ENCODE data around the gene RNF11. TPM values are rescaled to one million over a fixed set of nuclear protein-coding genes. Genes with fewer than 3 reads are reported as not detected.
"Not testable (repeated sequence)": the region's sequence is repeated elsewhere in the genome, so short reads cannot be mapped to it uniquely, and the experiment has no call there.

Gene RNF11
- total RNA-seq, 2 donors from 2014 or later: 75.1 to 81.5 TPM

- Histone ChIP-seq H3K27me3 (replicated peaks; ENCODE audit: insufficient read depth) (no peaks in the 10 kb centered on the region), H3K4me1 (replicated peaks) (no peaks in the 10 kb centered on the region)
- intact Hi-C loops (cut with DNase I): no loop called here
Observed at GRCh38 chr1:51249445-51249844, 13.4 kb downstream of the RNF11 start.

GRCh38 chr1:51250729-51251128 is 14.7 kb downstream of the RNF11 start:
- H3K4me3 ChIP-seq; H3K9me3 ChIP-seq; H3K36me3 ChIP-seq; H3K4me1 ChIP-seq (replicated peaks); DNase-seq (ENCODE audit: low spot score); intact Hi-C loops (cut with DNase I); H3K27ac ChIP-seq; H3K27me3 ChIP-seq (replicated peaks; ENCODE audit: insufficient read depth): not testable (repeated sequence)
- 97% methylated on average over 14 of the region's 14 CpGs for WGBS

More at GRCh38 chr1:51249445-51249844, 13.4 kb downstream of the RNF11 start:
- DNase-seq (ENCODE audit: low spot score): no peak
- no peak overlapping the region for H3K27ac ChIP-seq
- no peaks in the 10 kb centered on the region for H3K36me3 ChIP-seq
- no peaks in the 10 kb centered on the region for H3K9me3 ChIP-seq
- WGBS: 100% methylated on average over 1 of the region's 1 CpG
- no peak overlapping the region for H3K4me3 ChIP-seq
- TF ChIP-seq POLR2A (IDR thresholded peaks at IDR 0.05) (no peak), POLR2AphosphoS5 (IDR thresholded peaks at IDR 0.05) (no peak), CTCF (IDR thresholded peaks at IDR 0.05) (no peak)

GRCh38 chr1:51251165-51251564 is 15.1 kb downstream of the RNF11 start:
- intact Hi-C loops (cut with DNase I); H3K4me1 ChIP-seq (replicated peaks); H3K9me3 ChIP-seq; H3K27me3 ChIP-seq (replicated peaks; ENCODE audit: insufficient read depth); DNase-seq (ENCODE audit: low spot score); H3K36me3 ChIP-seq; H3K4me3 ChIP-seq; H3K27ac ChIP-seq: not testable (repeated sequence)
- 98% methylated on average over 20 of the region's 20 CpGs for WGBS

- intact Hi-C loops (cut with DNase I): no loop called here
- TF ChIP-seq POLR2AphosphoS5 (IDR thresholded peaks at IDR 0.05) (no peak), POLR2A (IDR thresholded peaks at IDR 0.05) (no peak), CTCF (IDR thresholded peaks at IDR 0.05) (no peak)
- DNase-seq (ENCODE audit: low spot score): no peak
- no peaks in the 10 kb centered on the region for H3K36me3 ChIP-seq
- no peak overlapping the region for H3K27ac ChIP-seq
- no peaks in the 10 kb centered on the region for H3K4me1 ChIP-seq (replicated peaks)
- 92% methylated on average over 6 of the region's 6 CpGs for WGBS
- H3K9me3 ChIP-seq: no peaks in the 10 kb centered on the region
- no peaks in the 10 kb centered on the region for H3K27me3 ChIP-seq (replicated peaks; ENCODE audit: insufficient read depth)
- H3K4me3 ChIP-seq: no peak overlapping the region
Observed at GRCh38 chr1:51252366-51252765, 16.3 kb downstream of the RNF11 start.

GRCh38 chr1:51253691-51254090 is 17.6 kb downstream of the RNF11 start:
- intact Hi-C loops (cut with DNase I): no loop called here
- H3K27me3 ChIP-seq (replicated peaks; ENCODE audit: insufficient read depth): no peaks in the 10 kb centered on the region
- H3K27ac ChIP-seq: no peak overlapping the region
- no peak overlapping the region for H3K4me3 ChIP-seq
- no peak for DNase-seq (ENCODE audit: low spot score)
- no peaks in the 10 kb centered on the region for H3K4me1 ChIP-seq (replicated peaks)
- whole genome bisulfite sequencing: 86% methylated on average over 5 of the region's 5 CpGs
- H3K36me3 ChIP-seq: no peaks in the 10 kb centered on the region
- no peak for TF ChIP-seq POLR2AphosphoS5 (IDR thresholded peaks at IDR 0.05)
- no peaks in the 10 kb centered on the region for H3K9me3 ChIP-seq

GRCh38 chr1:51255331-51255730 is 19.3 kb downstream of the RNF11 start:
- intact Hi-C loops (cut with DNase I): no loop called here
- Histone ChIP-seq H3K4me1 (replicated peaks) (no peaks in the 10 kb centered on the region), H3K36me3 (no peaks in the 10 kb centered on the region), H3K4me3 (no peak overlapping the region), H3K9me3 (no peaks in the 10 kb centered on the region), H3K27me3 (replicated peaks; ENCODE audit: insufficient read depth) (no peaks in the 10 kb centered on the region), H3K27ac (no peak overlapping the region)
- no peak for TF ChIP-seq POLR2AphosphoS5 (IDR thresholded peaks at IDR 0.05)
- TF ChIP-seq CTCF (IDR thresholded peaks at IDR 0.05): no peak
- no peak for TF ChIP-seq POLR2A (IDR thresholded peaks at IDR 0.05)
- 52% methylated on average over 3 of the region's 3 CpGs for WGBS
- DNase-seq (ENCODE audit: low spot score): no peak

Measured in prostate gland (tissue), 2 donors.